ENCODE results near the gene STBD1. TPM values are rescaled to one million over a fixed set of nuclear protein-coding genes. Genes with fewer than 3 reads are reported as not detected.
"Not testable (repeated sequence)": the region's sequence is repeated elsewhere in the genome, so short reads cannot be mapped to it uniquely, and the experiment has no call there.

The STBD1 gene
- total and polyA plus RNA-seq, 2 of the 4 experiments (the other 2 are of a cell fraction) = 1.7 to 3.0 TPM

DNA sequence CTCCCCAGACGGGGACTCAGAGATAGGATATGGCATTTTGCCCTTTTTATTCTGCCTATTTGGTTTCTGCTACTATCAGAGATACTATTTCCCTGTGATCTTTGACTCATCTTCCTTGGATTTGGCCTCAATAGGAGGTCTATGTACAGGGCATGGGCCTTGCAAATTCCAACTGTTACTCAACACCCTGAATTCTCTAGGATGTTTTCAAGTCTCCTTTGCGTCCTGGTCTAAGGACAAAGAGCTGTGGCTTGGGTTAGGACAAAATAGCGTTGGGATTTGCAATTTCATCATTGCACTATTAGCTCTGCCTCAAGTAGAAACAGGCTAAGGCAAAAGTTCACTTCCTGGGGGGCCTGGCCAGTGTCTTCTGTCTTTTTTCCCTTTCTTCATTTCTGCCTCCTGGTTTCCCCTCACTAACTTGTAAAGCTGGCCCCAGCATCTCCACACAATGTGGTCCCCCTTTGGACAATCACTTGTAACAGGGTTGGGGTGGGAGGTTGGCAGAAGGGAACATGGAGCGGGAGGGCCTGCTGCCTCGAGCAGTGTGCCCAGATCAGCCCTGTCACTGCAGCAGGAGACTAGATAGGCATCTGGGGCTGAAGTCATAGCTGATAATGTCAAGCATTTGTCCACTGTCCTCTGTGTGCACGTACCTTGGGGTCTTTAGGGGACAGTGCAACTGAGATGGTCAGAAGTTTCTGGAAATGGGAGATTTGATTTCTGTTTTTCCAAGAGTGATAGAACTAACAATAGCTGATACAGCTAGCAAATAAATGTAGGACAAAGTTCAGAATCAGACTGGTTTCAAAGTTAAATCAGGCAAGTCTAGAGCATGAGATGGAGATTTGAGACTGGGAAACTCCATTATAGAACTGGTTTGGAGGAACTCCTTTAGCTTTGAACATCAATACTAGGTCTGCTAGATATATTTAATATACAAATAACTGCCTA is 25.8 kb upstream of the STBD1 start (continued):
- no peak for TF ChIP-seq CTCF (conservative IDR thresholded peaks at IDR 0.05; ENCODE audit: low read depth, low read length)
- TF ChIP-seq CHD1 (IDR thresholded peaks at IDR 0.05; ENCODE audit: low read depth, low read length) = no peak

- H4K5ac ChIP-seq (ENCODE audit: low read depth, low read length); H3K56ac ChIP-seq (ENCODE audit: extremely low read depth, insufficient read depth, low read length); dilution Hi-C loops (cut with HindIII; ENCODE audit: low sequenced_read_pairs, unreplicated experiment); intact Hi-C loops (cut with micrococcal nuclease); POLR2A ChIA-PET (ENCODE audit: unreplicated experiment); in situ Hi-C loops (cut with MboI; ENCODE audit: low sequenced_read_pairs); H2AK5ac ChIP-seq (ENCODE audit: low read depth, low read length); H3K9ac ChIP-seq (ENCODE audit: low read depth, low read length); H3K4me3 ChIP-seq (ENCODE audit: insufficient read depth, low read depth, low read length); H3K4me1 ChIP-seq (ENCODE audit: control insufficient read depth, insufficient read depth, low read length); DNase-seq; H2BK5ac ChIP-seq (ENCODE audit: low read depth, low read length, poor library complexity, severe bottlenecking); H4K8ac ChIP-seq (ENCODE audit: low read depth in 2 of 2, low read length in 2 of 2); ATAC-seq (ENCODE audit: low read depth); H4K20me1 ChIP-seq (ENCODE audit: insufficient read depth, low read length); H3K23ac ChIP-seq (ENCODE audit: low read depth, low read length); H3K27ac ChIP-seq (ENCODE audit: insufficient read depth, low read length); BruUV-seq (replicated peaks); H3K9me3 ChIP-seq (ENCODE audit: control insufficient read depth, insufficient read depth, low read length); H3K36me3 ChIP-seq (ENCODE audit: control insufficient read depth, insufficient read depth, low read length); H2BK120ac ChIP-seq (ENCODE audit: low read depth, low read length); H3K18ac ChIP-seq (ENCODE audit: low read depth, low read length); H2BK20ac ChIP-seq (ENCODE audit: low read depth, low read length); H3K4ac ChIP-seq (ENCODE audit: low read depth, low read length); H2AK9ac ChIP-seq (replicated peaks; ENCODE audit: low read depth, low read length, poor library complexity); H3K79me1 ChIP-seq (ENCODE audit: low read depth in 1 of 2, low read length in 2 of 2); H3K4me2 ChIP-seq (ENCODE audit: low read depth, low read length); H2AFZ ChIP-seq (replicated peaks; ENCODE audit: low read length, poor library complexity); H3K9me1 ChIP-seq (ENCODE audit: insufficient read depth, low read length); H3K14ac ChIP-seq (replicated peaks; ENCODE audit: low read depth, low read length); H2BK15ac ChIP-seq (ENCODE audit: low read depth, low read length); H4K91ac ChIP-seq (ENCODE audit: insufficient read depth, low read depth, low read length): not testable (repeated sequence)
- no CpG with 5 or more reads among the region's 6 CpGs for WGBS, 2 experiments (ENCODE audit: extremely low coverage in 2 of 2, insufficient read length in 1 of 2)
- CTCF ChIA-PET = interaction anchor here (1.0 kb wide), 1 partner anchor 96 kb away, joined by 3 read pairs; no protein-coding TSS in a partner anchor
- peaks cover 20% of the 10 kb centered on the region for H3K27me3 ChIP-seq (ENCODE audit: control insufficient read depth, insufficient read depth, low read length)
These were observed 24.9 kb upstream of the STBD1 start for GRCh38 chr4:76281594-76281993.

Measured in IMR-90 (cell line).